ENCODE results near the gene ARHGEF3.

ARHGEF3 gene

GRCh38 chr3:56776556-56776950 lies 25.2 kb downstream of the ARHGEF3 start:
- H3K27me3 ChIP-seq: no peaks in the 10 kb centered on the region
- no peak overlapping the region for H3K4me3 ChIP-seq (ENCODE audit: low read depth, low read length)
- H3K9me3 ChIP-seq: no peaks in the 10 kb centered on the region
- no peak for DNase-seq
- no peaks in the 10 kb centered on the region for H3K4me1 ChIP-seq
- TF ChIP-seq, protein P1, sequence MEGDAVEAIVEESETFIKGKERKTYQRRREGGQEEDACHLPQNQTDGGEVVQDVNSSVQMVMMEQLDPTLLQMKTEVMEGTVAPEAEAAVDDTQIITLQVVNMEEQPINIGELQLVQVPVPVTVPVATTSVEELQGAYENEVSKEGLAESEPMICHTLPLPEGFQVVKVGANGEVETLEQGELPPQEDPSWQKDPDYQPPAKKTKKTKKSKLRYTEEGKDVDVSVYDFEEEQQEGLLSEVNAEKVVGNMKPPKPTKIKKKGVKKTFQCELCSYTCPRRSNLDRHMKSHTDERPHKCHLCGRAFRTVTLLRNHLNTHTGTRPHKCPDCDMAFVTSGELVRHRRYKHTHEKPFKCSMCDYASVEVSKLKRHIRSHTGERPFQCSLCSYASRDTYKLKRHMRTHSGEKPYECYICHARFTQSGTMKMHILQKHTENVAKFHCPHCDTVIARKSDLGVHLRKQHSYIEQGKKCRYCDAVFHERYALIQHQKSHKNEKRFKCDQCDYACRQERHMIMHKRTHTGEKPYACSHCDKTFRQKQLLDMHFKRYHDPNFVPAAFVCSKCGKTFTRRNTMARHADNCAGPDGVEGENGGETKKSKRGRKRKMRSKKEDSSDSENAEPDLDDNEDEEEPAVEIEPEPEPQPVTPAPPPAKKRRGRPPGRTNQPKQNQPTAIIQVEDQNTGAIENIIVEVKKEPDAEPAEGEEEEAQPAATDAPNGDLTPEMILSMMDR (IDR thresholded peaks at IDR 0.05; ENCODE audit: low read depth, low read length): no peak
- no peaks in the 10 kb centered on the region for H3K36me3 ChIP-seq

GRCh38 chr3:56775838-56776555 lies 25.8 kb downstream of the ARHGEF3 start:
- Histone ChIP-seq H3K9me3 (no peaks in the 10 kb centered on the region), H3K4me3 (ENCODE audit: low read depth, low read length) (no peak overlapping the region), H3K27me3 (no peaks in the 10 kb centered on the region), H3K36me3 (no peaks in the 10 kb centered on the region), H3K4me1 (no peaks in the 10 kb centered on the region)
- DNase-seq: no peak
- TF ChIP-seq, protein P1 (IDR thresholded peaks at IDR 0.05; ENCODE audit: low read depth, low read length): no peak

DNA sequence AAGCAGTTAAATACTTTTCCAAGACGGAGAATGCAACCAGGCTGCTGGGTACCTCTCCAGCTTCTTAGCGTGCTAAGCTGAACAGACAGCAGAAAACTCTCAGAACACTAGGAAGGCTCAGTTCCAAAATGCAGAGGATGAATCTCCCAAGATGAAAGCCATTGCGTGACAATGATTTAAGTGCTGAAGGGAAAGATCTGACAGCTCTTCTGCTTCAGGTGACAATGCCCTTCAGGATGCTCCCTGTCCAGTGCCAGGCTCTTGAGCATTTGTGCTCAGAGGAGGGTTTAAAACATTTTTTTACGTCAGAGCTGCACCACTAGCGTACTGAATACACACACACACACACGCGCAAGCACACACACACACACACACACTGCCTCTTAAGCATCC lies 26.3 kb downstream of the ARHGEF3 start:
- Histone ChIP-seq H3K9me3 (no peaks in the 10 kb centered on the region), H3K4me3 (ENCODE audit: low read depth, low read length) (no peak overlapping the region), H3K4me1 (no peaks in the 10 kb centered on the region), H3K27me3 (no peaks in the 10 kb centered on the region), H3K36me3 (no peaks in the 10 kb centered on the region)
- TF ChIP-seq, protein P1 (IDR thresholded peaks at IDR 0.05; ENCODE audit: low read depth, low read length): no peak
- DNase-seq: no peak

DNA sequence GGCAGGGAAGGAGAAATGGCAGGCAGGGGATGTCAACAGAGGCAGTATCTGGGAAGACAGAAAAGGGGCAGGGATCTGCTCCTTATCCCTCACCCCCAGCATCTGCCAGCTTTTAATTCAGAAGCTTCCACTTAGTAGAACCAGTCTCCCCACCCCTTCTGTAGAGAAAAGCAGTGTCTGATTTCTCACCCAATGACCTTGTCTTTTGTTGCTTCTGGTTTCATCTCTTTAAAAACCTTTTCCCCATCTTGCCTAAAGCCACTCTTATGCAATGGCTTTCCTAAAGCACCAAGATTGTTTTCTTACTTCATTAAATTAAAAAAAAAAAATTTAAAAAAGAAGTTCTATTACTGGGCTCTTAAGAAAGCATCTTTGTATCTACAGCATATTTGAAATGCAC lies 27.8 kb downstream of the ARHGEF3 start:
- TF ChIP-seq, protein P1 (IDR thresholded peaks at IDR 0.05; ENCODE audit: low read depth, low read length): no peak
- Histone ChIP-seq H3K4me3 (ENCODE audit: low read depth, low read length) (no peak overlapping the region), H3K4me1 (no peaks in the 10 kb centered on the region), H3K27me3 (no peaks in the 10 kb centered on the region), H3K9me3 (no peaks in the 10 kb centered on the region), H3K36me3 (no peaks in the 10 kb centered on the region)
- no peak for DNase-seq

DNA sequence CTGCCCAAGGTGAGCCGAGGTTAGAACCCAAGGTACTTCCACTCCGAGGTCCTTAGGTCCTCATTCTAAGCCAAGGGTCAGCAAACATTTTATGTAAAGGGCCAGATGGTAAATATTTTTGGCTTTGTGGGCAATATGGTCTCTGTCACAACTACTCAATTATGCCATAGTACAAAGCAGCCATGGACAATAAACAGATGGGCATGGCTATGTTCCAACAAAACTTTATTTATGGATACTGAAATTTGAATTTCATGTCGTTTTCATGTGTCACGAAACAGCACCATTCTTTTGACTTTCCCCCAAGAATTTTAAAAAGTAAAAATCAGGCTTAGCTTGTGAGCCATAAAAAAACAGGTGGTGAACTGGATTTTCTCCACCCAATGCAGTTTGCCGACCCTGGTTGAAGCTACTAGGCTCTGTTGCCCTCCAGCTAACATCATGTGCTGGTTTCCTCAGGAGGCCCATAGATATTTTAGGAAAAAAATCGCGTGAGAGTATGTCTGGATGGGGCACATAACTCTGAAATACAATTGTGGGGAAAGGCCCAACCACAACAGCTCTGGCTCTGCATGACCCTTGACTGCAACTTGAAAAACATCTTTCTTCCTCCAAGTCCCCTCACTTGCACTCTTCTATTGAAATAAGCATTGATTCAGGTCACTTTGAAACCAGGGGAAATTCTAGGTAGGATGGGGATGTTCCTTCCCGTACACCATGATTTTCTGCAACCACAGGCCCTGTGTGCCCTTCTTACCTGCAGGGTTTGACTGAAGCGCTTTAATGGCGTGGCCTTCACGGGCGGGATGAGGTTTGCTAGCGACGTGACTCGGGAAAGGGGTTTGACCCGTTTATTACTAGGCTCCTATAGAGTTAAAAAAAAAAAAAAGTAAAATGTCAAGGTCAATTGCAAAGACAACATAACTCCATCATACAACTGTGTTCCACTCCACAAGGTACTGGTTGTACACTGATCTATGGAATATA lies 28.5 kb downstream of the ARHGEF3 start:
- Histone ChIP-seq H3K4me1 (no peaks in the 10 kb centered on the region), H3K36me3 (no peaks in the 10 kb centered on the region), H3K9me3 (no peaks in the 10 kb centered on the region), H3K27me3 (no peaks in the 10 kb centered on the region), H3K4me3 (ENCODE audit: low read depth, low read length) (no peak overlapping the region)
- TF ChIP-seq, protein P1 (IDR thresholded peaks at IDR 0.05; ENCODE audit: low read depth, low read length): no peak
- DNase-seq: no peak

Data from BE2C (cell line).